Muscle of arm (tissue), 12 donors: ENCODE results near the gene RRP9. TPM values are rescaled to one million over a fixed set of nuclear protein-coding genes. Genes with fewer than 3 reads are reported as not detected.

Experiments
- DNase-seq: peaks from one replicate; pipeline ENCODE4 v3.0.0-alpha.2; 2013
- polyA plus RNA-seq, 12 donors: library from polyadenylated mRNA; unstranded; fragments of 120-200 nt; gene quantifications; one replicate each; pipeline ENCODE4 v1.2.1, GENCODE V29; 2013; ENCODE audit not compliant: insufficient read length in 12 of 12

The RRP9 gene
- polyA plus RNA-seq, 12 donors, result 11.2 to 15.6 (median 13.9) TPM; not detected in 1

- DNase-seq, result no peak
Measured at GRCh38 chr3:51958603-51959521, 17.2 kb upstream of the RRP9 start.

GRCh38 chr3:51957520-51958205, 16.0 kb upstream of the RRP9 start:
- DNase-seq, result no peak

GRCh38 chr3:51955893-51956770, 14.4 kb upstream of the RRP9 start:
- DNase-seq, result peak; percentile 39

GRCh38 chr3:51955175-51955892, 13.6 kb upstream of the RRP9 start, which contains the start of gene GPR62:
Gene GPR62 (plus strand): TSS chr3:51955381. CDS start chr3:51955653, 272 bp downstream.
- no peak for DNase-seq

- no peak for DNase-seq
Measured at GRCh38 chr3:51954713-51955112, 13.0 kb upstream of the RRP9 start.

- DNase-seq, result no peak
Measured at GRCh38 chr3:51954105-51954504, 12.4 kb upstream of the RRP9 start.

- DNase-seq, result no peak
Measured at GRCh38 chr3:51953445-51953844, 11.7 kb upstream of the RRP9 start.

- no peak for DNase-seq
Measured at GRCh38 chr3:51950899-51951298, 9.2 kb upstream of the RRP9 start.

GRCh38 chr3:51949121-51949520, 7.4 kb upstream of the RRP9 start:
- DNase-seq, result no peak

- no peak for DNase-seq
Measured at GRCh38 chr3:51948016-51948580, 6.4 kb upstream of the RRP9 start.

GRCh38 chr3:51947215-51947900, 5.7 kb upstream of the RRP9 start:
- no peak for DNase-seq

GRCh38 chr3:51946796-51947195, 5.1 kb upstream of the RRP9 start:
- no peak for DNase-seq

- DNase-seq, result no peak
Measured at GRCh38 chr3:51945926-51946705, 4.4 kb upstream of the RRP9 start.

- DNase-seq, result no peak
Measured at GRCh38 chr3:51945031-51945840, 3.5 kb upstream of the RRP9 start.

GRCh38 chr3:51944451-51945021, 2.8 kb upstream of the RRP9 start:
- no peak for DNase-seq

GRCh38 chr3:51943451-51944391, 2.0 kb upstream of the RRP9 start:
- no peak for DNase-seq
